ENCODE data around the gene SSBP3.

The SSBP3 gene

DNA sequence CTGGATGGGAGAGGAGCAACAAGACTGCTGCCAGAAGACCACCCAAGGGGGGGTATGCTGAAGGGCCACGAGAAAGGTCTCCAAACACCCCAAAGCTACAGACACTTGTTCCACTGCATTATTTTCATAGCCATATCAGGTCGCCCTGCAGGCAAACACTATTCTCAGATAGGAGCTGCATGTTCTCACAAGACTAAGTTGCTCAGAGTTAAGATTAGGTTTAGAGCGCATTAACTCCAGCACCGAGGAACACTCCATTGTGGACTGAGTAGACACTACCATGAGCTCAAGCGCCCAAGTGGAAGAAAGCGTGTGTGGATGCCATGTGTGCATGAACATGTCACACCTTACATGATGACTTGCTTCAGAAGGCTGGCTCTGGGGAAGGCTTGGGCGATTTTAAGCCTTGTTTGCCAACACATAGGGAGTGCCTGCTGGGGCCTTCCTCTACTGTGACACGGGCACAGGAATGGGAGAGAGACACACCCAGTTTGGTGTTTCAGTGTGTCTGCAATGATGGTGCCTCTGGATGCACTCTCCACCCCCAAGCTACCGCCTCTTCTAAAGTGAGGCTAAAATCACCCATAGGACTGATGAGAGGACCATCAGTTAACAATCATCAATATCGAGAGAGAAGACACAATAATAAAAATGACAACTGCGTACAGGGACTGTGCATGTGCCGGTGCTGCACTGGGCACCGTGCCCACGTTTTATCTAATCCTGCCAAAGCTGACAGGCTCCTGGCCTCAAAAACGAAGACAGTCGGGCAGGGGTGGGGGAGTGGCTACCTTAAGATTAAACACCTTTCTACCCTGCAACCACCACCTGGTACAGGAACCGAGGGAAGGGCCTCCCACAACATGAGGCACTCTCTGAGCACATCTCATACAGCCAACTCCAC lies 34.9 kb downstream of the SSBP3 start:
- no peak for DNase-seq (ENCODE audit: low read depth)

DNA sequence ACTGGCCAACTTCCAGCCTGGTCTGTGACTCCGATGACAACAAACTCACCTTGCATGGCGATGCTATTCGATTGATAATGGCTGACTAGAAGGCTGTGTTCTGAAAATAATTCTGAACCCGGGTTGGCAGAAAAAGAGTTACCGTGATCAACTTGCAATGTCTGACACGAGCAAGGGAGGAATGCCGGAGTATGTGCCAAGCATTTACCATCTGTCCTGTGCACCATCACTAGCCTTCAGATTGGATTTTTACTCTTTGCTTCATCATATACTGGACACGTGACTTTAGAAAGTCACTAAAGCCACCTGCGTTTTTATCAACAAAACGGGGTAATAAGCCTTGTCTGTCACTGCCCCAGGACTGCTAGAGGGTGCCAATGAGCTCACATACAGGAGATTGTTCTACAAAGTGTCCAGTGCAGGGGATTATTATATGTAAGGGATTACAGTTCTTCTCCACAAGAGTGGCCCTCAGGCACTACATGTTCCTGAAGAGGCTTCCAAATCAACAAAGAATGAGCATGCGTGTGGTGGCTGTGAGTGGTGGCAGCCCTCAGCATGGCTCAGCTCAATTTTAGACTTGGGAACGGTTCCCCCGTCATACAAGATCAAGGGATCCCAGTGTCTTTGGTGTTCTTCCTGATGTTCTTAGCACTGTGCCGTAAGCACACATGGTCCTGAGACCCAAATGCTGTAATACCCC lies 35.8 kb downstream of the SSBP3 start:
- no peak for DNase-seq (ENCODE audit: low read depth)

DNA sequence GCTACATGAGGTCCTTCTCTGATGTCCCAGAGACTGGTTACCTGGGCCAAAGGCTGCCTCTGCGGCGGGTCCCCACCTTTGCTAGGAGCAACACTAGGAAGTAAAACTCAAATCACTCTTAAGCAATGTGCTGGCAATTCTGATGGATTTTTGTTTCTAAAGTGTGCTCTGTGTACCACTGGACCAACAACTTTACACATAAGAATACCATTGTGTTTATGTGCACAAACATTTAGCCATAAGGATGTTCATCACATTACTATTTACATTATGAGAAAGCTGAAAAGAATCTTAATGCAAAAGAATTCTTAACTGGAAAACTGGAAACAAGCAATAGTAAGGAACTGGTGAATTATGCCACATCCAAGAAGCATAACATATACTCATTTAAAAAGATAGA lies 38.6 kb downstream of the SSBP3 start:
- no peak for DNase-seq (ENCODE audit: low read depth)

DNA sequence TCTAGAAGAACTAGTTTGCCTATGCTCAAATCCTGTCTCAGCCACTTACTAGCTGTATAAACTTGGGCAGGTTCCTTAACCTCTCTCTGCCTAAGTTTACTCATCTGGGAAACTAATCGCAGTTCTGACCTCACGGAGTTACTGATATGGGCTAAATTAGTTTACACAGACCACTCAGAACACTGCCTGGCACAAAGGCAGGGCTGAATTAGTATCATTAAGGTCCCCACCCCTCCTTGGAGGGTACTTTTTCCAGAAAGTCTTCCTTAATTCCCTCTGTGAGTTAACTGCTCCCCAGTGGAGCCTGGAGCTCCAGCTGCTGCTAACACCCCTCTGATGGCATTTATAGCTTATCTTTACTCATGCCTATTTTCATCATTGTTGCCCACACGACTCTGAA lies 40.3 kb downstream of the SSBP3 start:
- no peak for DNase-seq (ENCODE audit: low read depth)

DNA sequence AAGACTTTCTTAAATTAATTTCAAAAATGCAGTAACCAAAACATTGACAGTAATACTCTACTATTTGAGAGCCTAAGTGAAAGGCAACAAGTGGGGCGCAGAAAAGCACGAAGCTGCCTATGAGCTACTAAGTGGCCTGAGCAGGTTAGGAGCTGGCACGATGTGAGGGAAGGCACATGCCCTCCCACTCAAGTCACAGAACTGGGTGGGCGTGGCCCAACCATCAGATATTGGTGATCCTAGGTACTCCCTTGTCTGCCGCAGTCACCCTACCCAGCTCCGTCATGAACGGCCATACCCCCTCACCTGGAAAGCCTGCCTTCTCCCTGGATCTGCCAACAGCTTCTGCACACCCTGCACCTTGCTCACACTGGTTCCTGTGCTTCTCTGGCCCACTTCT lies 40.8 kb downstream of the SSBP3 start:
- no peak for DNase-seq (ENCODE audit: low read depth)

DNA sequence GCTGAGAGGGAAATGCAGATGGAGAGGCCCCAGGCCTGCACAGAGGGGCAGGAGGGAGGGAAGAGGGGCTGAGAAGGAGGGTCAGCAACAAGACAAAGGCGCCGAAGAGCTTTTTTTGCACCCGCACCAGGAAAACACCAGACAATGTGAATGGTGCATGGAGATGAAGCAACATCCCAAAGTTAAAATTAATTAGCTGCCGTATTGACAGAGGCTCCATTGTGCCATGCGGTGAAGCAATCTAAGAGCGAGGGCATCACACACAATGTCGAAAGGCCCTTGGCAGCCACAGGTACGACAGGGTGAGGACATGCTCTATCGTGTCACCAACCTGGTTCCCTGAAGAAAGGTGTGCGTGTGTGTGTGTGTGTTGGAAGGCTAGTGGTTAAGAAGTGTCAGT lies 41.2 kb downstream of the SSBP3 start:
- DNase-seq (ENCODE audit: low read depth), result no peak

DNA sequence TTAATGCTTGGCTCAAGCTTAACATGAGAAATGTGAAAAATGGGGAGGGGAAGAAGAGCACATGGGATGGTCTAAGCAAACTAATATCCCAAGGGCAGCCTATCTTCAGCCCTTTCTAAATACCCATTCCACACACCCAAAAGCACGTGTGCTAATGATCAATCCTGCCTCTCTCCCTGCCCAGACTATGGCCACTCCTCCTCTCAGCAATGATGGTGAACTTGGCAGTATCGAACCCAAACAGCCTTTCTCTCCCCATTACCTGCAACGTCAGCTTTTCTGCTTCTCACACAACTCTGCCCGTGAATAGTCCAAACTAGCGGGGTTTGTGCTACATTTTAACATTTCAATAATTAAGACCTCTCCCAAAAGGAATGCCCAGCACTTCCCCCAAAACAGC lies 41.6 kb downstream of the SSBP3 start:
- DNase-seq (ENCODE audit: low read depth), result no peak

DNA sequence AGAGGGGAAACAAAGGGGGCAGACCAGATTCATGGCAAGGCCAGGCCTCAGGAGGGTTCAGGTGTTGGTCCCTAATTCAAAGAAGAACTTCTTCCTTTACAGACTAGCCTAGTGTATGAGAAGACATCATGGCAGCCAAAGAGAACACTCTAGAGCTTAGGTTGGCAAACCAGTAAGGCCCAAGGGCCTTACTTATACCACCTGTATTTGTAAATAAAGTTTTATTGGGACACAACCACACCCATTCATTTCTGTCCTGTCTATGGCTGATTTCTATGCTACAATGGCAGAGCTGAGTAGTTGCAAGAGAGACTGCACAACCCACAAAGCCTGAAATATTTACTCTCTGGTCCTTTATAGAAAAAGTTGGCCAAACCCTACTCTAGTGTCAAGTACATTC lies 42.3 kb downstream of the SSBP3 start:
- DNase-seq (ENCODE audit: low read depth), result no peak

DNA sequence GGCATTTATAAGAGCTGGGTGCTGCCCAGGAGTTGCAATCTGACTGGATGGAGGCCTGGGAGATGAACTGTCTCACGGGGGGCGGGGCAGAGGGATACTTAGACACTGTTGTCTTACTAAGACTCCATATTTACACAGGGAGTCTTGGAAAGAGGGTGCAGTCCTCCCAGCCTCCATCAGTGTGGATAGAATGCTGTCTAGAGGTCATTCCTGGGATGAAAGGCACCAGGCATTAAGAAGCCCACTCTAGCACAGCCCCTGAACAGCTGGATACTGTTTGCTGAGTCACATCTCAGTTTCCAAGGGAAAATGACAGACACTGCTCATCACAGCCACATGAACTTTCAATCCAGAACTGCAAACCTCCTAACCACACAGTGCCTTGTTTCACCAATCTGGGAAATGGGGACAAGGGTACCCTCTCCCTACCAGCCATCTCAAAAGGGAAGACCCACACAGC lies 43.3 kb downstream of the SSBP3 start:
- no peak for DNase-seq (ENCODE audit: low read depth)

DNA sequence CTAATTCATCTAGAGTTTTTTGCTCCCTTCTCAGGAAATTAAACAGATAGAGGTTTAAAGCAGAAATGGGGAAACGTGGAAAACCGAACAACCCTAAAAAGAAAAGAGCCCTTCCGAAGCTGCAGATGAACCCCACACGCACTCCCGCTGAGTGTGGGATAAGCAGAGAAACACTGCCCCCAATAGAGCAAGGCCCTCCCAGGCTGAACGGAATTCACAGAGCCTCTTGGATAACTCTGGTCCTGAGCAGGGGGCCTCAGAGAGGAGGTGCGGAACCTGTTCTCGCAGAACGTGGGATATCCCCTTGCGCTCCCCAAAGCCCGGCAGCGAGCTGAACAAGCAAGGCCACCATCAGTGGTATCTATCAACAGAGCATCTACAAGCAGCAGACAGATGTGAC lies 44.9 kb downstream of the SSBP3 start:
- no peak for DNase-seq (ENCODE audit: low read depth)

DNA sequence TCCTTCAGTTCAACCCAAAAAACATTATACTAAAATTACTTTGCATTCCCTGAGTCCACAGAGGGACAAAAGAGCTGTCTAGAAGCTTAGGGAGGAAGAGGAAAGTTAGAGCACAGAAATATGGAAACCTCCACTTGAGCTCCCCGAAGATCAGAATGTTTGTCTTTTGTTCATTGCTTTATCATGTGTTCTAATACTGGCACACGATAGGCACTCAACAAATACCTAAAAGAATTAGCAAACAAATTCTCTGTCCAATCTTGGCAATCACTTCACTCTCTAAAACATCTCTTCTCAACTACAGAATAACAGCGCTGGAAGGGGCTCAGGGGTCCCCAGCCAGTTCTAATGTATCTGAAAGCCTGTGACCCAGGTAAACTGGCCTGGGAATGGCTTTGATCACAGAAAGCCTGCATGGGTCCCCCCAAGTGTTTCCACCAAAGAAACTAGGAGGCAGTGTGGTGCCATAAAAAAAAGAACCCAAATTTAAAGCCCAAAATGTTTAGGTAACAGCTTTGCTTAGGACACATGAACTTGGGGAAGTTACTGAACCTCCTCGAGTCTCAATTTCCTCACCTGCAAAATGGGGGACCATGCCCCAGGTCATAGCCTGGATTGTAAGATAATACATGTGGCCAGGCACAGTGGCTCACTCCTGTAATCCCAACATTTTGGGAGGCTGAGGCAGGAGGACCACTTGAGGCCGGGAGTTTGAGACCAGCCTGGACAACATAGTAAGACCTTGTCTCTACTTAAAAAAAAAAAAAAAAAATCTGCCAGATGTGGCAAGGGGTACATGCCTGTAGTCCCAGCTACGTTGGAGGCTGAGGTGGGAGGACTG lies 45.8 kb downstream of the SSBP3 start:
- no peak for DNase-seq (ENCODE audit: low read depth)

DNA sequence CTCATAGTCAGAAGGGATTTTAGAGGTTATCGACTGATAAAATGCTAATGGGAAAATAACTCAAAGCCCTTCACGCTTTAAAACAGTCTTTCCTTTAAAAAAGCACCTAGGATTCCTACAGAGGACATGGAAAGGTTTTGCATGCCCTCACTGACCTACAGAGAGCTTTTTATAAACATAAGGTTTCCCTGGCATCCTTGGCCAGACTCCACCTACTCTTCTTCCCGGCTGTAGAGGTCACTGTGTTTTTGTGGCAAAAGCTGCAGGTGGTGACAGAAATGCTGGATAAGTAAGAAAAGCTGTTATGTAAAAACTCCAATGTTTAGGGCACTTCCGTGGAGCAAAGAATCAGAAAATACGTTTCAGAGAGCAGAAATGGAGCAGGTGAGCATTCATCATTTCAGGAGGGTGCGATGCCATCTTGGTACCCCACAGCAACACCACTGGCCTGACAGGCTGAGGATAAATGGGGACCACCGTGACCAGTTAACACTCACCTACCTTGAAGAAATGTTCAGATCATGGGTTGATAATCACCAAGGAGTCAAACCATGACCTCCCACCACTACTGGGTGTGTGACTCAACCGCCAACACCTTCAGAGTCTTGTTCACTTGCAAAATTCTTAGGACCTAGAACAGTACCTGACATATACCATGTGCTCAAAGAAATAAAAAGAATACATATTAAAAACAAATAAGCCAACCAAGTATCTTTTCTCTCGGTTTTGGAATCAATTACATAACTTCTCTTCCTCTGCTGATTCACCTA lies 46.6 kb downstream of the SSBP3 start:
- no peak for DNase-seq (ENCODE audit: low read depth)

DNA sequence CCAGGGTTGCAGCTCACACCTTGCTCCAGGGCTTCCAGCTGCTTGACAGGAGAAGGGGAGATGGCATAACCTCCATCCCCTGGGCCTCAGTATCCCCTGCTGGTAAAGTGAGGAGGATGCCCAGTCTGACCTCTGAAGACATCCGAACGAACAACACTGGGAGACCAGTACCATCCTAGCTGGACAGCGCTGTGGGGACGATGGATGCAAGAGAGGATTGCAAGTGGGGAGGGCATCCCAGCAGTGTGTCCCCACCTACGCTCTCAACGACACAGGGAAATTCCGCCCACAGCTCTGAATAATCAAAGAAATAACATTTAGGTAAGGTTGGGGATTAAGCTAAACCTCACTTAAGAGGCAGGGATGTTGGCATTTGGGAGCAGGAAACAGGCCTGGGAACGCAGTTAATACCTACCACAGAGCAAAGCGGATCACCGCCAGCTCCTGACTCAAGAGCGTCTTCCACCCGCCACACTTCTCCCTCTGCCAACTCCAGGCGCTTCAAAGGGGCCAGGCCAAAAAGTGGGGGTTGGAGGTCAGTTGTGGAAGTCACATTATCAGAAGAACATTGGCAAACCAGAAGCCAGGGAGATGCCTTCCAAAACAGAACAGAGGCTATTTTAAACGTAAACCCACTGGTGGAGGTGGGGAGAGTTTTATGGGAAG lies 47.6 kb downstream of the SSBP3 start:
- DNase-seq (ENCODE audit: low read depth), result no peak

DNA sequence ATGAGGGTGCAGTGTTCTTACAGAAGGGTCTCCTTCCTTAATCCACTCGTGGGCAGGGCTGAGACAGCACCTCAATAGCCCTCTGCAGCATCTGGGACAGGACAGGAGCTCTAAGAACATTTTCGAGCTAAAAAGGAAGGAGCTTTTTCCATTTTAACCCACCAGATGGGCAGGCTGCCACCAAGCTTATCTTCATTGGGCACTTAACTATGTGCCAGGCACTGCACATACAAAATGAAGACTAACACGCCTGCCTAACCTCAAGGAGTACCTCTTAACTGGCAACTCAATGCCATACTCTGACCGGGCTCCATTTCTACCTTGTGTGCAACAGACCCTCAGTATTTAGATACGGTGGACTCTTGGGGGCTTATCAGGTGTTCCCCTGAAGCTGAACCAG lies 48.2 kb downstream of the SSBP3 start:
- DNase-seq (ENCODE audit: low read depth), result no peak

DNA sequence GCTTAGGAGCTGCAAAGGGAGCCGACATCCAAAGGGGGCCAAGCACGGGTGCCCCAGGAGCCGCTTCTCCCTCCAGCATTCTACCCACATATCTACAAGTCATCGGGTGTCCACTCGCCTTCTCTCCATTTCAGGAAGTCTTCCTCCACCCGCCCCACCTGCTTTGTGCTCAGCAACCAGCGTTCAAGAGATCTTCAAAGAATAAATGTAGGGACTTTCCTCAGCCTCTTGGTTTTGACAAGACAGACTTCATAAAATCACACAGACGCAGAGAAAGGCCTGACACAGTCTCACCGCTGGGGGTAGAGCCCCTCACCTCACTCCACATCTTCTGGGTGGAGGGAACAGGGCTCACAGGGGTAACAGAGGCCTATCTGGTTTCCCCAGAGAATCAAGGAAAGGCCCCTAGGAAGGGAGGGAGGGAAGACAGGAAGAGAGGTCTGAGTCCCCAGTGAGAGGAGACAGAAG lies 49.5 kb downstream of the SSBP3 start:
- no peak for DNase-seq (ENCODE audit: low read depth)

DNA sequence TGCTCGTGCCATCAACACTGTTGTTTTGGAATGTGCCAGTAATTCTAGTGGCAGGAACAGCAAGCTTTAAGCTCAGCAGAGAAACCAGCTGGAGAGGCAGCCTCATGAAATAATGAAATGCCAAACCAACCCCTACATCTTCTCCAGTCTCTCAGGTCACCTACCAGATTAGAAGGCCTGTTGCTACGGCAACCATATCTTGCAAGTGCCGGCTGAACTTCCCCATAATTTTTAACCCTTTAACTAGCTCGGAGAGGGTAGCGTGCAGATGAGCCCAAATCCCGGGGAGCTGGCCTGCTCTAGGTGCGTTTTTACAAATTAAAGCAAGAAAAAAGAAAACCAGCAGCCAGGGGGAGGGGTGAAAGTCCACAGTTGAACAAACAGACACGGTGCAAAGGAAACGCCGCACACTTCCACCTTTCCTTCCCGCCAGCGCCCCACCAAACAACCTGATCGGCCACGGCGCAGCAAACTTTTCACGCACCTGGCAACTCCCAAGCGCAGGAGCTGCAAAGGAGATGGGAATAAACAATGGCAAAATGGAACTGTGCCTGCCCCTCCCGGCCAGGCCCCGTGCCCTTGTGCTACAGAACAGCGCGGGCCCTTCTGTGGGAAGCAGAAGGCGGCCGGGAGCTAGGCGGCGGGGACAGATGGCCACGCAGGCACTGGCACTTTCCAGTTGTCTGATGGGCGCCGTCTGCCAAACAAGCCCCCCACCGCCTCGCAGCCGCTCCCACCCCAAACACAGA lies 50.1 kb downstream of the SSBP3 start:
- DNase-seq (ENCODE audit: low read depth), result no peak

DNA sequence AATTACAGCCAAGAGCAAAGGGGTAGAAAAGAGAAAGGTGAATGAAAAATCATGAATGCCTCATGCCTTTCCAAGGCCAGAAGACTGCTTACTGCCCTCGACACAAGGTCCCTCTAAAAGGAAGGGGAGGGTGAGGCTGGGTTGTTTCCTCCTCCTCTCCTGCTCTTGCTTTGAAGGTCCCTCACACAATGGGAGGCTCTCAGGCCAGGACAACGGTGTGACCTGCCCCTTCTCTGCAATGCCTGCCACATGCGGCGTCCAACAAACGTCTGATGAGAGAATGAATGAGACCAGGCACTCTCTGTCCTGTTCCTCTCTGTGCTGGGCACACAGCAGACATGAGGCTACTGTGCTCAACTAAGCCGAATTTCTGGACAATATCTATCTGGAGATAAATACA lies 51.3 kb downstream of the SSBP3 start:
- DNase-seq (ENCODE audit: low read depth), result no peak

DNA sequence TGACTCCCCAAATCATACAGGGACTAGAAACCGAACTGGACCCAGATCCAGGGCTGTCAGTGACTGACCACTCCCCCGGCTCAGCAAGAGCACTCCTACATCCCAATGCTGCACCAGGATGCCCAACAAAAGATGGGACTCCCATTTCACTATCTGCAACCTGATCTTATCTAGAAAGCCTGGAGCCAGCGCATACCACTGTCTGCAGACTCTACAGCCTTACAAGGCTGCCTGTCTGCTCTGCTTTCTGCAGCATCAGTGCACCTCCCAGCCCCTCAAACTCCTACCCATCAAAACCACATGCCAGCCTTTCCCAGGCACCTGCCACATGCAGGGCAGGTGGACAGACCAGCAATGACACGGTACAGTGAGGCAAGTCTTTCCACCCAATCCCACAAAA lies 52.2 kb downstream of the SSBP3 start:
- DNase-seq (ENCODE audit: low read depth), result no peak

DNA sequence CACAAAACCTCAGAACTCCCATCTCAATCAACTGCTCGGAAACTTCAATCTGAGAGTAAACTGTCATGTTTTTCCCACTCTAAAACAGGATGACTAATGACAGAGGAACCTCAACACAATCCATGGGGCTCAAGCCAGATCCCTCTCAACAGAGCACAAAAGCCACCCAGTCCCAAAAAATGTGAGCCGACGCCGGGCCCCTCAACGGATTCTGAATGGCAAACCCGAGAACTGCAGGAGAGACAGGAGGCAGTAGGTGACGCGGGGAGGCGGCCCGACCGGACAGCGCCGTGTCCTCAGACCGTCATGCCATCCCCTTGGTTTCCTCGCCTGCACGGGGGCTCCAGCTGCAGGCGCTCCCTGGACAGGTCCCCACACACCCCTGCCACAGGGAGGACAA lies 53.4 kb downstream of the SSBP3 start:
- DNase-seq (ENCODE audit: low read depth), result no peak

DNA sequence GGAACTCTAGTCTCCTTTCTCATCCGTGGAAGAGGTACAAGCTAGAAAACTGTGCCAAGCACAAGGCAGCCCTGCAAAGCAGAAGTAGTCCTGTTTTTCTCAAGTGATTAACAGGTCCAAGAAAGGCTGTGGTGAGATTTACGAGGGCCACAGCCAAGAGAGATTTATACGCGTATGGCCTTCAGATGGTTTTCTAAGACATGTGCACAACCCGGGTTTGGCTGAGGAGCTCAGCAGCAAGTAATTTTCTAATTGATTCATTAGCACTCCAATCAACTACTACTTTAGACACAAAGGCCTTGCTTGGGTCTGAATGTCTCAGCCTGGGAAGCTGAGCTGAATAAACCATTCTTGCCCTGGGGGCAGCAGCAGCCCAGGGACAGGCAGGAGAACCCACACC lies 55.8 kb downstream of the SSBP3 start:
- DNase-seq (ENCODE audit: low read depth), result no peak

DNA sequence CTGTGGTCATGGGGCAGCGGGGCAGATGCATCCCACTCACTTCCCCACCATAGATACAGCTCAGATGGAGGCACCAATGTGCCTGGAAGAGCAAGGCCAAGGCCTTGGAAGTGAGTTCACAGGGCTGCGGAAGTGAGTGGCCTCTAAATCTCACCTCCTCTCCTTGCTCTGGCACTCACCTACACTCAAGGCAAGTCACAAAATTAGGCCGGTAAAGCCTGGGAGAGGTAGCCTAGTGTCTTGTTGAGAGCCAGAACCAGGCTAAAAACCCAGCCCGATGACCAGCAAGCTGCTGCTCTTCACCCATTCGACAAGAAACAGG lies 57.5 kb downstream of the SSBP3 start:
- DNase-seq (ENCODE audit: low read depth), result no peak
